Liver (tissue), 9 donors: Measurements from ENCODE around the gene ATP2A1. TPM values are rescaled to one million over a fixed set of nuclear protein-coding genes. Genes with fewer than 3 reads are reported as not detected.
"Not testable (repeated sequence)": the region's sequence is repeated elsewhere in the genome, so short reads cannot be mapped to it uniquely, and the experiment has no call there.

Experiments
- DNase-seq: peaks from one replicate; pipeline ENCODE4 v3.0.0-alpha.2; 2017; ENCODE audit warnings: low spot score
- H3K27ac ChIP-seq, 2 donors: one replicate each; pipeline ENCODE4 v1.7.0; 2013; ENCODE audit warnings: inconsistent platforms in 2 of 2, low read length in 2 of 2, control low read depth in 1 of 2, low read depth in 1 of 2, mild to moderate bottlenecking in 1 of 2
- H3K27me3 ChIP-seq, 4 donors: one replicate each; pipeline versions ENCODE4 v1.6.1 to v1.7.0; 2013; ENCODE audit warnings: low read length in 3 of 4, inconsistent platforms in 1 of 4, mild to moderate bottlenecking in 1 of 4, moderate library complexity in 1 of 4; ENCODE audit not compliant: control insufficient read depth in 4 of 4, insufficient read depth in 4 of 4
- H3K36me3 ChIP-seq, 4 donors: one replicate each; pipeline versions ENCODE4 v1.6.1 to v1.7.0; 2013; ENCODE audit warnings: low read length in 3 of 4, mild to moderate bottlenecking in 3 of 4, low read depth in 1 of 4, moderate library complexity in 1 of 4; ENCODE audit not compliant: control insufficient read depth in 4 of 4, insufficient read depth in 3 of 4
- H3K4me1 ChIP-seq, 4 donors: one replicate each; pipeline versions ENCODE4 v1.6.1 to v1.7.0; 2013; ENCODE audit warnings: low read length in 3 of 4, mild to moderate bottlenecking in 3 of 4, moderate library complexity in 1 of 4; ENCODE audit not compliant: control insufficient read depth in 4 of 4, insufficient read depth in 4 of 4
- H3K4me3 ChIP-seq, 3 donors: one replicate each; pipeline versions ENCODE4 v1.6.1 to v1.7.0; 2013; ENCODE audit warnings: low read length in 3 of 3, control low read depth in 1 of 3, low read depth in 1 of 3, mild to moderate bottlenecking in 1 of 3
- H3K9ac ChIP-seq, 2 donors: one replicate each; pipeline ENCODE4 v1.7.0; 2013; ENCODE audit warnings: low read length in 2 of 2, mild to moderate bottlenecking in 2 of 2, moderate library complexity in 2 of 2, control low read depth in 1 of 2, low read depth in 1 of 2
- H3K9me3 ChIP-seq, 4 donors: one replicate each; pipeline versions ENCODE4 v1.6.1 to v1.7.0; 2013; ENCODE audit warnings: low read length in 3 of 4; ENCODE audit not compliant: control insufficient read depth in 4 of 4
- ATF3 ChIP-seq: IDR thresholded peaks from 2 replicates; pipeline ENCODE4 v1.6.1; 2016; ENCODE audit warnings: antibody characterized with exemption
- CTCF ChIP-seq: fragments of 150-350 bp; IDR thresholded peaks from 2 replicates; pipeline ENCODE4 v1.5.1; 2017; ENCODE audit warnings: improper control_type of control experiment, low read depth, low read length; ENCODE audit not compliant: missing input control
- EGR1 ChIP-seq, 2 donors: IDR thresholded peaks; 2 replicates each; pipeline ENCODE4 v1.6.1; 2016 to 2018; ENCODE audit warnings: antibody characterized with exemption in 2 of 2, low read depth in 2 of 2
- FOXA1 ChIP-seq: IDR thresholded peaks from 2 replicates; pipeline ENCODE4 v1.6.1; 2016; ENCODE audit warnings: antibody characterized with exemption
- FOXA2 ChIP-seq: IDR thresholded peaks from 2 replicates; pipeline ENCODE4 v1.6.1; 2016; ENCODE audit warnings: antibody characterized with exemption
- GABPA ChIP-seq, 2 donors: IDR thresholded peaks in 1 of 2; conservative IDR thresholded peaks in 1 of 2; 2 replicates each; pipeline ENCODE4 v1.6.1; 2016; ENCODE audit warnings: antibody characterized with exemption in 2 of 2, mild to moderate bottlenecking in 1 of 2, moderate library complexity in 1 of 2
- HNF4A ChIP-seq, 2 donors: conservative IDR thresholded peaks; 2 replicates each; pipeline ENCODE4 v1.6.1; 2016; ENCODE audit warnings: antibody characterized with exemption in 2 of 2, mild to moderate bottlenecking in 2 of 2
- HNF4G ChIP-seq: IDR thresholded peaks from 2 replicates; pipeline ENCODE4 v1.6.1; 2016; ENCODE audit warnings: antibody characterized with exemption
- JUND ChIP-seq, 2 donors: IDR thresholded peaks; 2 replicates each; pipeline ENCODE4 v1.6.1; 2016; ENCODE audit warnings: antibody characterized with exemption in 2 of 2
- MAX ChIP-seq: IDR thresholded peaks from 2 replicates; pipeline ENCODE4 v1.6.1; 2016; ENCODE audit warnings: antibody characterized with exemption
- NR2F2 ChIP-seq: IDR thresholded peaks from 2 replicates; pipeline ENCODE4 v1.6.1; 2016; ENCODE audit warnings: antibody characterized with exemption
- RAD21 ChIP-seq, 2 donors: IDR thresholded peaks; 2 replicates each; pipeline ENCODE4 v1.6.1; 2016; ENCODE audit warnings: antibody characterized with exemption in 2 of 2, mild to moderate bottlenecking in 2 of 2
- REST ChIP-seq: IDR thresholded peaks from 2 replicates; pipeline ENCODE4 v1.6.1; 2016; ENCODE audit warnings: antibody characterized with exemption, mild to moderate bottlenecking
- RXRA ChIP-seq, 2 donors: IDR thresholded peaks; 2 replicates each; pipeline ENCODE4 v1.6.1; 2017 to 2018; ENCODE audit warnings: antibody characterized with exemption in 2 of 2, mild to moderate bottlenecking in 1 of 2
- SP1 ChIP-seq: IDR thresholded peaks from 2 replicates; pipeline ENCODE4 v1.6.1; 2018; ENCODE audit warnings: antibody characterized with exemption, mild to moderate bottlenecking
- TAF1 ChIP-seq: conservative IDR thresholded peaks from 2 replicates; pipeline ENCODE4 v1.6.1; 2016; ENCODE audit warnings: antibody characterized with exemption, mild to moderate bottlenecking
- YY1 ChIP-seq: IDR thresholded peaks from 2 replicates; pipeline ENCODE4 v1.6.1; 2016; ENCODE audit warnings: antibody characterized with exemption, mild to moderate bottlenecking
- ZBTB33 ChIP-seq: IDR thresholded peaks from 2 replicates; pipeline ENCODE4 v1.6.1; 2016; ENCODE audit warnings: antibody characterized with exemption
- WGBS: extraction: QIAGEN DNeasy Blood & Tissue Kit; methylation state at CpG from one replicate; pipeline ENCODE4 v1.1.7; 2013; 5-methylcytosine and 5-hydroxymethylcytosine counted together
- polyA plus RNA-seq, 2 donors: library from polyadenylated mRNA; stranded (reverse) in 1 of 2; unstranded in 1 of 2; fragments of 200-250 nt in 1 of 2; fragments of >200 nt in 1 of 2; fragmentation: Nextera tagmentation in 1 of 2; extraction: Ambion mirVana in 1 of 2; gene quantifications; one replicate each; pipeline versions ENCODE4 v1.2.1 to v1.2.3, GENCODE V29; 2013 to 2015
- total RNA-seq, 2 donors: library from RNA; depleted of rRNA; stranded (reverse); fragments of >200 nt; gene quantifications; one replicate each; pipeline ENCODE4 v1.2.3, GENCODE V29; 2014
- donor health status: healthy.
- donor health status: healthy.
- donor health status: healthy.
- donor health status: healthy.
- donor health status: healthy.

ATP2A1 gene
- total and polyA plus RNA-seq, 4 donors = 0.07 to 0.23 (median 0.13) TPM

GRCh38 chr16:28925386-28926228 lies 47.3 kb downstream of the ATP2A1 start:
- Histone ChIP-seq H3K36me3 (no peaks in the 10 kb centered on the region), H3K4me1 (peaks cover 3 to 13% (median 9%) of the 10 kb centered on the region in 4 donors), H3K9ac (peak overlapping the region; percentile 16 to 82), H3K27me3 (no peaks in the 10 kb centered on the region), H3K27ac (peak overlapping the region; percentile 92 to 93), H3K4me3 (peak overlapping the region; percentile 81 to 91 (median 83)), H3K9me3 (no peaks in the 10 kb centered on the region)
- WGBS = 3% methylated on average over 48 of the region's 48 CpGs
- no peak for DNase-seq
- no peak for TF ChIP-seq MAX
- TF ChIP-seq HNF4G = no peak
- no peak for TF ChIP-seq ZBTB33
- TF ChIP-seq JUND (IDR thresholded peaks at IDR 0.05) = no peak
- no peak for TF ChIP-seq GABPA (IDR thresholded peaks at IDR 0.05 in 1 of 2, conservative IDR thresholded peaks at IDR 0.05 in 1 of 2)
- peak; percentile 3 for TF ChIP-seq NR2F2
- no peak for TF ChIP-seq REST
- no peak for TF ChIP-seq FOXA2
- TF ChIP-seq RXRA (IDR thresholded peaks at IDR 0.05) = peak in 1 of 2 donors; percentile 6
- no peak for TF ChIP-seq FOXA1
- TF ChIP-seq YY1 = peak; percentile 80
- no peak for TF ChIP-seq TAF1
- TF ChIP-seq EGR1 (IDR thresholded peaks at IDR 0.05; ENCODE audit: low read depth in 2 of 2) = no peak
- no peak for TF ChIP-seq RAD21 (IDR thresholded peaks at IDR 0.05)
- TF ChIP-seq SP1 = peak; percentile 31
- no peak for TF ChIP-seq CTCF
- TF ChIP-seq HNF4A (conservative IDR thresholded peaks at IDR 0.05) = no peak
- no peak for TF ChIP-seq ATF3

GRCh38 chr16:28926284-28926683 lies 48.0 kb downstream of the ATP2A1 start:
- not testable (repeated sequence) for DNase-seq, H3K9me3 ChIP-seq, H3K9ac ChIP-seq, H3K27me3 ChIP-seq, H3K27ac ChIP-seq, H3K36me3 ChIP-seq
- peak overlapping the region in 1 of 3 donors; percentile 91 for H3K4me3 ChIP-seq
- H3K4me1 ChIP-seq = peaks cover 3 to 13% (median 9%) of the 10 kb centered on the region in 4 donors
- WGBS = 78% methylated on average over 2 of the region's 2 CpGs
